ENCODE results near the gene USP13.

The USP13 gene

DNA sequence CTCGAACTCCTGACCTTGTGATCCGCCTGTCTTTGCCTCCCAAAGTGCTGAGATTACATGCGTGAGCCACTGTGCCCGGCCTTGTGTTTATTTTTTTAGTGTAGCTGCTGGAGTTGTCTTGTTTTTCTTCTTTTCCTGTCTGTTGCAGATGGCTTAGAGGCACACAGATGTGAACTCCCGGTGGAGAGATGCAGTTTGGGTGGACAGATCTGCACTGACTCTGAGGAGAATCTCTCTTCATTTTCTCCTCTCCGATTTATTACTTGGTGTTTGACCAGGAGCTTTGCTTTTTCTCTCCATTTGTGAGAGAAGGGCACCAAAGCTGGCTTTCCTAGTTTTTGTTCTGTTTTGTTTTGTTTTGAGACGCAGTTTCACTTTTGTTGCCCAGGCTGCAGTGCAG lies 62.7 kb downstream of the USP13 start:
- ChIA-PET POLR2A (no interaction called here), CTCF (interaction anchor here (0.8 kb wide), 1 partner anchor 12 kb away, joined by 3 read pairs; no protein-coding TSS in a partner anchor)
- DNase-seq (ENCODE audit: extremely low spot score): no peak
- TF ChIP-seq, protein P1, sequence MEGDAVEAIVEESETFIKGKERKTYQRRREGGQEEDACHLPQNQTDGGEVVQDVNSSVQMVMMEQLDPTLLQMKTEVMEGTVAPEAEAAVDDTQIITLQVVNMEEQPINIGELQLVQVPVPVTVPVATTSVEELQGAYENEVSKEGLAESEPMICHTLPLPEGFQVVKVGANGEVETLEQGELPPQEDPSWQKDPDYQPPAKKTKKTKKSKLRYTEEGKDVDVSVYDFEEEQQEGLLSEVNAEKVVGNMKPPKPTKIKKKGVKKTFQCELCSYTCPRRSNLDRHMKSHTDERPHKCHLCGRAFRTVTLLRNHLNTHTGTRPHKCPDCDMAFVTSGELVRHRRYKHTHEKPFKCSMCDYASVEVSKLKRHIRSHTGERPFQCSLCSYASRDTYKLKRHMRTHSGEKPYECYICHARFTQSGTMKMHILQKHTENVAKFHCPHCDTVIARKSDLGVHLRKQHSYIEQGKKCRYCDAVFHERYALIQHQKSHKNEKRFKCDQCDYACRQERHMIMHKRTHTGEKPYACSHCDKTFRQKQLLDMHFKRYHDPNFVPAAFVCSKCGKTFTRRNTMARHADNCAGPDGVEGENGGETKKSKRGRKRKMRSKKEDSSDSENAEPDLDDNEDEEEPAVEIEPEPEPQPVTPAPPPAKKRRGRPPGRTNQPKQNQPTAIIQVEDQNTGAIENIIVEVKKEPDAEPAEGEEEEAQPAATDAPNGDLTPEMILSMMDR (IDR thresholded peaks at IDR 0.05; ENCODE audit: control extremely low read depth, extremely low read depth, low read depth, missing control alignments): no peak

DNA sequence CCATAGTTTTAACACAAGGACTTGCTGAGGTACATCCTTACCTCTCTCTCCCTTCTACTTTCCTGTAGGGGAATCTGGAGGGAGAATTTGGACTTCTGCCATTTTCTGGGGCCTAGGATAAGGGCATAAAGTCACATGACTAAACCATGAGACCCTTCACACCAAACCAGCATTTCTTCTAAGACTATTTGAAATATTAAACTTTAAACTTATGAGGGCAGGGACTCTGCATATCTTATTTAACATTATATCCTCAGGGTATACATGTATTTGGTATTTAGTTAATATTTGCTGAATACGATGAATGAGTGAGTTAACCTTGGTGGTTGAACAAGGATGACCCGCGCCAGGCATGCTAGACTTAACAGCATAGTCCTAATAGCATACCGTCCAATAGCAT lies 63.4 kb downstream of the USP13 start:
- no peak for DNase-seq (ENCODE audit: extremely low spot score)
- POLR2A ChIA-PET: no interaction called here
- CTCF ChIA-PET: no interaction called here
- TF ChIP-seq, protein P1 (IDR thresholded peaks at IDR 0.05; ENCODE audit: control extremely low read depth, extremely low read depth, low read depth, missing control alignments): no peak

DNA sequence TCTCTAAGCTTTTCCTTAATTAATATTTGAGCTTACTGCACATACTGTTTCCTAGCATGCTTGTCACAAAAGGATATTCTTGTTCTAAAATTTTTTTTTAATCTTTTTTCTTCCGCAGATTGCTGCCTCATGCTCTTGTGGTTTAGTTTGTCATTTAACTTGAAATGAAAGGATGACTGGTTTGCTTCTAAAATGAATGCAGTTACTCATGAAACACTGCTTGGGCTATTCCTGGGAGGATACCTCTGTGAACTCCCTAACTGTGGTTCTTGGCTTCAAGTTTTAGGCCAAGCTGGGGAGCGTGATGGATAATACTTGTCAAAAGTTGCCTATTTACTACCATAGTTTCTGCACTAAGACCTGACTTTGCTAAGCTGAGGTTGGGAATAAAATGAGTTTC lies 64.0 kb downstream of the USP13 start:
- ChIA-PET CTCF (no interaction called here), POLR2A (no interaction called here)
- TF ChIP-seq, protein P1 (IDR thresholded peaks at IDR 0.05; ENCODE audit: control extremely low read depth, extremely low read depth, low read depth, missing control alignments): no peak
- DNase-seq (ENCODE audit: extremely low spot score): no peak

DNA sequence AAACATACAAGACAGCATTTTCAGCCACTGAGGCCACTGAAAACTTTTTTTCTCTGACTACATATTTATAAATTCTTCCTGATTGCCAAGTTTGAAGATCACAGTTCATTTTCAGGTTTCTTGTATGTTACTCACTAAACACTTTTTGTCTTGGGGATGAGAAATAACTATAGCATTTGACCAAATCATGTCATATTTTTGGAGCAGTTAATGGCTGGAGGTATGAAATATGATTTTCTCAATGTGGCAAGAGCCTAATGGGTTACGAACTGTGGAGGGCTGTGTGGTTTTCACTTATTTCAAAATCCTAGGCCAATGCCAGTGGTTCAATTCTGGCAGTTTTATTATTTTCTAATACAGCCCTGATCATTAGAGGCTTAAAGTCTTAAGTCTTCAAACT lies 64.4 kb downstream of the USP13 start:
- POLR2A ChIA-PET: no interaction called here
- DNase-seq (ENCODE audit: extremely low spot score): no peak
- CTCF ChIA-PET: interaction anchor here (1.1 kb wide), 1 partner anchor 9 kb away, joined by 4 read pairs; no protein-coding TSS in a partner anchor
- TF ChIP-seq, protein P1 (IDR thresholded peaks at IDR 0.05; ENCODE audit: control extremely low read depth, extremely low read depth, low read depth, missing control alignments): no peak

DNA sequence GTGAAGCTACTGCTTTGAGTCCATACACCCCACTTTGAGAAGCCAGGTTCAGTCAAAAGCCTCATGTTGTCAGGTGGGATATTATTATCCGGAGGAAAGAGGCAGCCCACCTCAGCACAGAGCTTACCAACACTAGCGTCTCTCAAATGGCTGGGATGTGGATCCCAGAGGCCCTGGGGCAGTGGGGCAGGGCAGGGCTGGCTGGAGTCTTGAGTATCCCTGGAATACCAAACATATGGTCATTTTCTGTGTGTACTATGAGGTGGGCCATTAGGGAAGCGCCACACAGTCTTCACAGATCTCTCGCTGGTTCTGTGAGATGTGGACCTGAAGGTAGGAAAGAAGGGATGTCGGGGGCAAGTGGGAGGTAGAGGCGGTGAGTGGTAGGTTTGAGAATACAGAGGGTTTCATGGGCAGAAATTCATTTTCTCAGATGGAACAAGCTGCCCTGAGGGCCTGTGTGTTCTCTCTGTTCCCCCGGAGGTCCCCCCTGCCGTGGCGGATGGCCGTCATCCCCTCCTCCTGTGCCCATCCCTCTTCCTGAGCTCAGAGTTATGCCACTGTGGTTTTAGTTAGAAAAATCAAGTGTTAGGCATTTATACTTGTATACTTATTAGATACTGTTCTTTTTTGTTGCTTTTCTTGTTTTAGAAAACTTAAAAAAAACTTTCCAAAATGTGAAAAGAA lies 66.4 kb downstream of the USP13 start:
- CTCF ChIA-PET: interaction anchor here (1.4 to 1.9 kb wide), 3 partner anchors 12 to 69 kb away, joined by 4 to 7 read pairs (median 5); no protein-coding TSS in a partner anchor
- DNase-seq (ENCODE audit: extremely low spot score): no peak
- TF ChIP-seq, protein P1 (IDR thresholded peaks at IDR 0.05; ENCODE audit: control extremely low read depth, extremely low read depth, low read depth, missing control alignments): no peak
- POLR2A ChIA-PET: no interaction called here

DNA sequence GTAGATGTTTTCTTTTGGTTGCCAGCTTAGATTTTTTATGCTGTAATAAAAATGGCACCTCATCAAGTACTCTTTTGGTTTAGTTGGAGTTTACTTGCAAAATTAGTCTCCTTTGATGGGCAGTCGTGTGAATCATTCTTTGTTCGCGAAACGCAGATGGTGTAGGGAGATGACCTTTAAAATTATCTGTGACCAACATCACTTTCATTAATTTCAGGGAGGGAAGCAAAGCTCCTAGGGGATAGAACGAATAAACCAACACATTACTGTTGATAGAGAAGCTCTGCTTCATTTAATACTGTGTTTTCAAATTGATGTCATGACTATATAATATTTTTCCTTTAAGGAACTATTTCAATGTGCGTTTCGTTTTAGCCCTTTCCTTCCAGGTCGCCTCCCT lies 67.4 kb downstream of the USP13 start:
- POLR2A ChIA-PET: no interaction called here
- DNase-seq (ENCODE audit: extremely low spot score): no peak
- CTCF ChIA-PET: interaction anchor here (1.8 to 1.9 kb wide), 2 partner anchors 14 to 70 kb away, joined by 5 to 7 read pairs; no protein-coding TSS in a partner anchor
- TF ChIP-seq, protein P1 (IDR thresholded peaks at IDR 0.05; ENCODE audit: control extremely low read depth, extremely low read depth, low read depth, missing control alignments): no peak
